HG03064 (cell line): ENCODE results near the gene RXRA.
A peak's percentile ranks its signal among the peaks of the same experiment; 100 is the strongest.

ENCODE experiments used
- ATAC-seq: cut with Tn5 transposase; IDR thresholded peaks from one replicate; pipeline ENCODE4 v1.9.1; 2021; ENCODE audit warnings: low read depth; ENCODE audit not compliant: unreplicated experiment

Gene RXRA

GRCh38 chr9:134438195-134438788 is 112.0 kb downstream of the RXRA start:
- no peak for ATAC-seq

GRCh38 chr9:134439368-134439784 is 113.1 kb downstream of the RXRA start:
- no peak for ATAC-seq

- ATAC-seq: no peak
These were observed 114.5 kb downstream of the RXRA start for GRCh38 chr9:134440636-134441226.

- no peak for ATAC-seq
These were observed 115.2 kb downstream of the RXRA start for GRCh38 chr9:134441227-134442084.

- ATAC-seq: no peak
These were observed 115.8 kb downstream of the RXRA start for GRCh38 chr9:134442085-134442474.

GRCh38 chr9:134442486-134443173 is 116.4 kb downstream of the RXRA start:
- ATAC-seq: no peak

GRCh38 chr9:134443174-134444037 is 117.2 kb downstream of the RXRA start:
- ATAC-seq: no peak

GRCh38 chr9:134444038-134444315 is 117.7 kb downstream of the RXRA start:
- no peak for ATAC-seq

- no peak for ATAC-seq
These were observed 118.7 kb downstream of the RXRA start for GRCh38 chr9:134445000-134445399.

- ATAC-seq: peak; percentile 67
These were observed 123.1 kb downstream of the RXRA start for GRCh38 chr9:134449180-134449916.

- ATAC-seq: no peak
These were observed 125.6 kb downstream of the RXRA start for GRCh38 chr9:134451700-134452458.

GRCh38 chr9:134452728-134453127 is 126.5 kb downstream of the RXRA start:
- ATAC-seq: no peak

- no peak for ATAC-seq
These were observed 127.7 kb downstream of the RXRA start for GRCh38 chr9:134453776-134454475.

- ATAC-seq: no peak
These were observed 128.2 kb downstream of the RXRA start for GRCh38 chr9:134454476-134454857.

- no peak for ATAC-seq
These were observed 128.8 kb downstream of the RXRA start for GRCh38 chr9:134455021-134455471.

GRCh38 chr9:134455537-134455933 is 129.3 kb downstream of the RXRA start:
- no peak for ATAC-seq

GRCh38 chr9:134455934-134456755 is 129.9 kb downstream of the RXRA start:
- no peak for ATAC-seq
